Measurements from ENCODE around the gene PMAIP1.

Gene PMAIP1

GRCh38 chr18:59900222-59901128 is 679 bp downstream of the PMAIP1 start:
- TF ChIP-seq TAF1 (IDR thresholded peaks at IDR 0.05; ENCODE audit: borderline replicate concordance, insufficient read depth, low read length) (no peak), REST (IDR thresholded peaks at IDR 0.05; ENCODE audit: insufficient read depth in 1 of 2, low read depth in 2 of 2, low read length in 2 of 2) (no peak), SIN3A (IDR thresholded peaks at IDR 0.05; ENCODE audit: borderline replicate concordance, insufficient read depth, low read length) (no peak), POLR2AphosphoS5 (IDR thresholded peaks at IDR 0.05; ENCODE audit: low read depth, low read length) (no peak), FOXP2 (optimal IDR thresholded peaks at IDR 0.05; ENCODE audit: borderline replicate concordance, extremely low read depth, extremely low read length, insufficient read depth) (no peak)

- TF ChIP-seq POLR2AphosphoS5 (IDR thresholded peaks at IDR 0.05; ENCODE audit: low read depth, low read length) (no peak), TAF1 (IDR thresholded peaks at IDR 0.05; ENCODE audit: borderline replicate concordance, insufficient read depth, low read length) (no peak), SIN3A (IDR thresholded peaks at IDR 0.05; ENCODE audit: borderline replicate concordance, insufficient read depth, low read length) (no peak), FOXP2 (optimal IDR thresholded peaks at IDR 0.05; ENCODE audit: borderline replicate concordance, extremely low read depth, extremely low read length, insufficient read depth) (no peak), REST (IDR thresholded peaks at IDR 0.05; ENCODE audit: insufficient read depth in 1 of 2, low read depth in 2 of 2, low read length in 2 of 2) (no peak)
Observed at GRCh38 chr18:59902131-59902992, 2.6 kb downstream of the PMAIP1 start.

GRCh38 chr18:59902993-59903610 is 3.3 kb downstream of the PMAIP1 start:
- TF ChIP-seq SIN3A (IDR thresholded peaks at IDR 0.05; ENCODE audit: borderline replicate concordance, insufficient read depth, low read length) (no peak), POLR2AphosphoS5 (IDR thresholded peaks at IDR 0.05; ENCODE audit: low read depth, low read length) (no peak), FOXP2 (optimal IDR thresholded peaks at IDR 0.05; ENCODE audit: borderline replicate concordance, extremely low read depth, extremely low read length, insufficient read depth) (no peak), REST (IDR thresholded peaks at IDR 0.05; ENCODE audit: insufficient read depth in 1 of 2, low read depth in 2 of 2, low read length in 2 of 2) (no peak), TAF1 (IDR thresholded peaks at IDR 0.05; ENCODE audit: borderline replicate concordance, insufficient read depth, low read length) (no peak)

- TF ChIP-seq POLR2AphosphoS5 (IDR thresholded peaks at IDR 0.05; ENCODE audit: low read depth, low read length) (no peak), FOXP2 (optimal IDR thresholded peaks at IDR 0.05; ENCODE audit: borderline replicate concordance, extremely low read depth, extremely low read length, insufficient read depth) (no peak), TAF1 (IDR thresholded peaks at IDR 0.05; ENCODE audit: borderline replicate concordance, insufficient read depth, low read length) (no peak), SIN3A (IDR thresholded peaks at IDR 0.05; ENCODE audit: borderline replicate concordance, insufficient read depth, low read length) (no peak), REST (IDR thresholded peaks at IDR 0.05; ENCODE audit: insufficient read depth in 1 of 2, low read depth in 2 of 2, low read length in 2 of 2) (no peak)
Observed at GRCh38 chr18:59904011-59904601, 4.3 kb downstream of the PMAIP1 start.

Measured in PFSK-1 (cell line).